ENCODE data around the gene MARF1.
A peak's percentile ranks its signal among the peaks of the same experiment; 100 is the strongest.
"Not testable (repeated sequence)": the region's sequence is repeated elsewhere in the genome, so short reads cannot be mapped to it uniquely, and the experiment has no call there.

MARF1 gene

GRCh38 chr16:15597822-15598647, 44.9 kb downstream of the MARF1 start:
- no peak for DNase-seq

- DNase-seq, result no peak
These were observed 45.8 kb downstream of the MARF1 start for GRCh38 chr16:15597135-15597534.

GRCh38 chr16:15594711-15595320, 48.1 kb downstream of the MARF1 start:
- DNase-seq, result no peak

GRCh38 chr16:15593235-15593634, 49.7 kb downstream of the MARF1 start:
- DNase-seq, result no peak

- DNase-seq, result no peak
These were observed 50.6 kb downstream of the MARF1 start for GRCh38 chr16:15592324-15592723.

- no peak for DNase-seq
These were observed 55.7 kb downstream of the MARF1 start for GRCh38 chr16:15587152-15587825.

GRCh38 chr16:15586716-15587115, 56.2 kb downstream of the MARF1 start:
- DNase-seq, result no peak

- DNase-seq, result no peak
These were observed 57.0 kb downstream of the MARF1 start for GRCh38 chr16:15585956-15586355.

- DNase-seq, result no peak
These were observed 59.4 kb downstream of the MARF1 start for GRCh38 chr16:15583526-15583925.

- DNase-seq, result no peak
These were observed 61.7 kb downstream of the MARF1 start for GRCh38 chr16:15581127-15581815.

- DNase-seq, result no peak
These were observed 64.1 kb downstream of the MARF1 start for GRCh38 chr16:15578824-15579223.

GRCh38 chr16:15576960-15577958, 65.7 kb downstream of the MARF1 start:
- peak; percentile 96 for DNase-seq

- peak; percentile 42 for DNase-seq
These were observed 67.5 kb downstream of the MARF1 start for GRCh38 chr16:15575293-15576049.

GRCh38 chr16:15574614-15574948, 68.4 kb downstream of the MARF1 start:
- DNase-seq, result no peak

GRCh38 chr16:15573896-15574613, 68.9 kb downstream of the MARF1 start:
- DNase-seq, result not testable (repeated sequence)

GRCh38 chr16:15573274-15573895, 69.6 kb downstream of the MARF1 start:
- DNase-seq, result no peak

GRCh38 chr16:15572329-15573001, 70.5 kb downstream of the MARF1 start:
- DNase-seq, result no peak

GRCh38 chr16:15571557-15571956, 71.4 kb downstream of the MARF1 start:
- no peak for DNase-seq

- DNase-seq, result not testable (repeated sequence)
These were observed 72.3 kb downstream of the MARF1 start for GRCh38 chr16:15570666-15571065.

GRCh38 chr16:15567823-15568222, 75.1 kb downstream of the MARF1 start:
- no peak for DNase-seq
